HEK293T (cell line): ENCODE measurements around the gene ESYT2.

ENCODE experiments used
- ARNT ChIP-seq: fragments of 450-650 bp; IDR thresholded peaks from 2 replicates; pipeline ENCODE4 v1.6.1; 2017; ENCODE audit warnings: mild to moderate bottlenecking
- BHLHE40 ChIP-seq: fragments of 450-650 bp; IDR thresholded peaks from 2 replicates; pipeline ENCODE4 v1.6.1; 2016; ENCODE audit warnings: mild to moderate bottlenecking, moderate library complexity, borderline replicate concordance
- CTBP1 ChIP-seq: fragments of 450-650 bp; IDR thresholded peaks from 2 replicates; pipeline ENCODE4 v1.6.1; 2016; ENCODE audit warnings: borderline replicate concordance
- FOXK2 ChIP-seq: fragments of 450-650 bp; IDR thresholded peaks from 2 replicates; pipeline ENCODE4 v1.6.1; 2016; ENCODE audit warnings: mild to moderate bottlenecking
- FOXM1 ChIP-seq: fragments of 450-650 bp; IDR thresholded peaks from 2 replicates; pipeline ENCODE4 v1.6.1; 2017; ENCODE audit warnings: mild to moderate bottlenecking, borderline replicate concordance
- HDGF ChIP-seq: fragments of 450-650 bp; IDR thresholded peaks from 2 replicates; pipeline ENCODE4 v1.6.1; 2017; ENCODE audit warnings: antibody characterized with exemption, borderline replicate concordance
- L3MBTL2 ChIP-seq: fragments of 450-650 bp; conservative IDR thresholded peaks from 2 replicates; pipeline ENCODE4 v1.6.1; 2016; ENCODE audit warnings: mild to moderate bottlenecking
- SP1 ChIP-seq: fragments of 450-650 bp; IDR thresholded peaks from 2 replicates; pipeline ENCODE4 v1.6.1; 2017

DNA sequence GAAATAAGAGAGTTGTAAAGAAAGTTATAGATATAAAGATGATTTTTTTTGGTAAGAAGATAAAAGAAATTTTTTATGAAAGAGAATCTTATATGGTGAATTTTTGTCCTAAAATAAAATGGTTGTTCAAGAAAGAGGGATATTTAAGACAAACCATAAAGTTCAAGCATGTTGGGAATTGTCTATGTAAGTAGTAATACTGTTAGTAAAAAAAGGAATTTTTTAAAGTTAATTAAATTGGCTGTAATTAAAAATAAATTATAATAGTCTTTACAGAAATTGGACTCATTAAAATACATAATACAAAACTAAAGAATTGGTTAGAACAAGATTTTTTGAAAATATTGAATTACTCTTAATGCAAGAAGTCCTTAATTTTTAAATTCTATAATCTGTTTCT lies 17.0 kb upstream of the ESYT2 start:
- no peak for TF ChIP-seq BHLHE40
- no peak for TF ChIP-seq FOXK2
- no peak for TF ChIP-seq ARNT
- no peak for TF ChIP-seq SP1
- TF ChIP-seq L3MBTL2 = no peak
- no peak for TF ChIP-seq HDGF
- no peak for TF ChIP-seq FOXM1
- TF ChIP-seq CTBP1 = no peak
